HepG2 (cell line): ENCODE results near the gene AARS2.

Experiments used
- CTCF ChIP-seq: sonication (generic); formaldehyde crosslinking; IDR thresholded peaks from 2 replicates; pipeline ENCODE4 v1.5.0; 2020; ENCODE audit warnings: mild to moderate bottlenecking, missing genetic modification reagents, moderate library complexity
- ELF4 ChIP-seq: sonication (generic); formaldehyde crosslinking; IDR thresholded peaks from 2 replicates; pipeline ENCODE4 v1.5.0; 2020; ENCODE audit warnings: missing genetic modification reagents, mild to moderate bottlenecking, moderate library complexity, borderline replicate concordance
- JARID2 ChIP-seq: sonication (generic); formaldehyde crosslinking; IDR thresholded peaks from 2 replicates; pipeline ENCODE4 v1.8.1; 2023; ENCODE audit warnings: missing genetic modification reagents, inconsistent platforms; ENCODE audit not compliant: insufficient replicate concordance
- MAX ChIP-seq: IDR thresholded peaks from 2 replicates; pipeline ENCODE4 v1.6.1; 2012; ENCODE audit warnings: inconsistent platforms
- RFX5 ChIP-seq: IDR thresholded peaks from 2 replicates; pipeline ENCODE4 v1.6.1; 2011; ENCODE audit warnings: low read depth, low read length, improper control_type of control experiment
- SOX6 ChIP-seq, 2 experiments: fragments of 450-650 bp in 1 of 2; sonication (generic) in 1 of 2; formaldehyde crosslinking in 1 of 2; IDR thresholded peaks; 2 replicates each; pipeline versions ENCODE4 v1.4.0 to v1.6.1; 2017 to 2020; ENCODE audit warnings: antibody characterized with exemption in 1 of 2, mild to moderate bottlenecking in 1 of 2, missing genetic modification reagents in 1 of 2
- SP1 ChIP-seq, 2 experiments: fragments of 450-650 bp in 1 of 2; sonication (generic) in 1 of 2; formaldehyde crosslinking in 1 of 2; IDR thresholded peaks; 2 replicates each; pipeline versions ENCODE4 v1.4.0 to v1.6.1; 2016 to 2020; ENCODE audit warnings: missing genetic modification reagents in 1 of 2
- SP4 ChIP-seq: sonication (generic); formaldehyde crosslinking; IDR thresholded peaks from 2 replicates; pipeline ENCODE4 v1.8.1; 2023; ENCODE audit warnings: mild to moderate bottlenecking, missing genetic modification reagents
- TEAD2 ChIP-seq: sonication (generic); formaldehyde crosslinking; IDR thresholded peaks from 2 replicates; pipeline ENCODE4 v1.9.0; 2021; ENCODE audit warnings: missing genetic modification reagents
- ZNF510 ChIP-seq: sonication (generic); formaldehyde crosslinking; IDR thresholded peaks from 2 replicates; pipeline ENCODE4 v1.4.0; 2020; ENCODE audit warnings: low read depth, mild to moderate bottlenecking, missing genetic modification reagents
- ZNF556 ChIP-seq: sonication (generic); formaldehyde crosslinking; IDR thresholded peaks from 2 replicates; pipeline ENCODE4 v1.4.0; 2020; ENCODE audit warnings: mild to moderate bottlenecking, missing genetic modification reagents, borderline replicate concordance
- ZNF710 ChIP-seq: sonication (generic); formaldehyde crosslinking; IDR thresholded peaks from 2 replicates; pipeline ENCODE4 v1.5.0; 2020; ENCODE audit warnings: mild to moderate bottlenecking, missing genetic modification reagents, borderline replicate concordance
- ZSCAN5A ChIP-seq: sonication (generic); formaldehyde crosslinking; IDR thresholded peaks from 2 replicates; pipeline ENCODE4 v1.8.0; 2022; ENCODE audit warnings: mild to moderate bottlenecking, missing genetic modification reagents, borderline replicate concordance

GRCh38 chr6:44265007-44265721 is 48.0 kb downstream of the AARS2 start, which contains the start of gene NFKBIE:
- TF ChIP-seq RFX5 (no peak), JARID2 (no peak), SP1 (IDR thresholded peaks at IDR 0.05) (no peak), SP1 (CRISPR knock-in tag; IDR thresholded peaks at IDR 0.05) (peak; percentile 74), SP4 (CRISPR knock-in tag) (peak; percentile 64), TEAD2 (CRISPR knock-in tag) (no peak), ZSCAN5A (CRISPR knock-in tag) (0 out of 2 replicates have a peak, but pooled peaks have one; percentile 51), SOX6 (IDR thresholded peaks at IDR 0.05) (no peak), SOX6 (CRISPR knock-in tag; IDR thresholded peaks at IDR 0.05) (no peak), ELF4 (CRISPR knock-in tag) (no peak), ZNF710 (CRISPR knock-in tag) (peak; percentile 28; the same call in 1 of the 2 replicates), ZNF556 (CRISPR knock-in tag) (peak; percentile 85; the same call in 1 of the 2 replicates), ZNF510 (CRISPR knock-in tag) (no peak), MAX (peak; percentile 69), CTCF (CRISPR knock-in tag) (peak; percentile 94)
